Measurements from ENCODE around the gene ROPN1L. TPM values are rescaled to one million over a fixed set of nuclear protein-coding genes. Genes with fewer than 3 reads are reported as not detected.

ROPN1L gene
- total RNA-seq, 1 experiment from 2014 or later, result 7.1 TPM

- CTCF ChIA-PET, result interaction anchor here (0.8 kb wide), 1 partner anchor 160 kb away, joined by 4 read pairs; no protein-coding TSS in a partner anchor
- H3K27ac ChIP-seq, result peak overlapping the region; percentile 80
These were observed 25.9 kb downstream of the ROPN1L start for GRCh38 chr5:10467281-10468198.

GRCh38 chr5:10468256-10468655 is 26.6 kb downstream of the ROPN1L start:
- H3K4me2 ChIP-seq, result no peak overlapping the region; the same call in 1 of the 2 replicates
- intact Hi-C loops (cut with micrococcal nuclease; ENCODE audit: unreplicated experiment), result no loop called here

More at GRCh38 chr5:10467281-10468198, 25.9 kb downstream of the ROPN1L start:
- Histone ChIP-seq H2AFZ (peak overlapping the region; percentile 66), H3K9me3 (ENCODE audit: insufficient read depth, low read depth) (no peaks in the 10 kb centered on the region), H3K4me3 (no peak overlapping the region; the same call in 1 of the 2 replicates), H3K9me2 (ENCODE audit: insufficient read depth) (no peaks in the 10 kb centered on the region), H3K4me1 (replicated peaks; ENCODE audit: insufficient read depth) (peaks cover 22% of the 10 kb centered on the region), H3K36me3 (ENCODE audit: low read depth) (no peaks in the 10 kb centered on the region), H4K20me1 (ENCODE audit: insufficient read depth) (no peaks in the 10 kb centered on the region), H3K79me2 (ENCODE audit: low read depth) (no peaks in the 10 kb centered on the region), H3K4me2 (peak overlapping the region; percentile 65), H3F3A (ENCODE audit: insufficient read depth, low read depth) (peaks cover 26% of the 10 kb centered on the region; the same call in 1 of the 2 replicates), H3K27me3 (ENCODE audit: insufficient read depth, low read depth) (no peaks in the 10 kb centered on the region)
- no peak for TF ChIP-seq EZH2 (IDR thresholded peaks at IDR 0.05; ENCODE audit: low read depth)
- no peak for TF ChIP-seq CTCF (conservative IDR thresholded peaks at IDR 0.05)
- intact Hi-C loops (cut with micrococcal nuclease; ENCODE audit: unreplicated experiment), result loop anchor here (1.0 to 2.0 kb wide), 4 partner anchors 14 to 88 kb away; no protein-coding TSS in a partner anchor
- TSS peak; percentile 66 for BruUV-seq (replicated peaks)
- POLR2A ChIA-PET (ENCODE audit: unreplicated experiment), result interaction anchor here (0.6 to 1.0 kb wide), 5 partner anchors 46 to 178 kb away, joined by 3 to 8 read pairs (median 5); partner anchors contain the start of gene ANKRD33B
- DNase-seq, result peak; percentile 73

More at GRCh38 chr5:10468256-10468655, 26.6 kb downstream of the ROPN1L start:
- no peaks in the 10 kb centered on the region for H3K9me3 ChIP-seq (ENCODE audit: insufficient read depth, low read depth)
- peak overlapping the region; percentile 80 for H3K27ac ChIP-seq
- CTCF ChIA-PET, result no interaction called here
- no peak for DNase-seq
- H3K9me2 ChIP-seq (ENCODE audit: insufficient read depth), result no peaks in the 10 kb centered on the region
- no peaks in the 10 kb centered on the region for H4K20me1 ChIP-seq (ENCODE audit: insufficient read depth)
- no peaks in the 10 kb centered on the region for H3K36me3 ChIP-seq (ENCODE audit: low read depth)
- POLR2A ChIA-PET (ENCODE audit: unreplicated experiment), result no interaction called here
- H3K79me2 ChIP-seq (ENCODE audit: low read depth), result no peaks in the 10 kb centered on the region
- H3K27me3 ChIP-seq (ENCODE audit: insufficient read depth, low read depth), result no peaks in the 10 kb centered on the region
- H2AFZ ChIP-seq, result no peak overlapping the region
- peaks cover 26% of the 10 kb centered on the region; the same call in 1 of the 2 replicates for H3F3A ChIP-seq (ENCODE audit: insufficient read depth, low read depth)
- H3K4me3 ChIP-seq, result no peak overlapping the region
- no TSS peak for BruUV-seq (replicated peaks)
- H3K4me1 ChIP-seq (replicated peaks; ENCODE audit: insufficient read depth), result peaks cover 22% of the 10 kb centered on the region
- no peak for TF ChIP-seq CTCF (conservative IDR thresholded peaks at IDR 0.05)
- no peak for TF ChIP-seq EZH2 (IDR thresholded peaks at IDR 0.05; ENCODE audit: low read depth)

Measured in PC-9 (cell line).